ENCODE measurements around the gene TMEM50B. TPM values are rescaled to one million over a fixed set of nuclear protein-coding genes. Genes with fewer than 3 reads are reported as not detected.
"Not testable (repeated sequence)": the region's sequence is repeated elsewhere in the genome, so short reads cannot be mapped to it uniquely, and the experiment has no call there.

TMEM50B gene
- total RNA-seq, 4 donors from 2014 or later, result 64.4 to 116 (median 94.7) TPM

DNA sequence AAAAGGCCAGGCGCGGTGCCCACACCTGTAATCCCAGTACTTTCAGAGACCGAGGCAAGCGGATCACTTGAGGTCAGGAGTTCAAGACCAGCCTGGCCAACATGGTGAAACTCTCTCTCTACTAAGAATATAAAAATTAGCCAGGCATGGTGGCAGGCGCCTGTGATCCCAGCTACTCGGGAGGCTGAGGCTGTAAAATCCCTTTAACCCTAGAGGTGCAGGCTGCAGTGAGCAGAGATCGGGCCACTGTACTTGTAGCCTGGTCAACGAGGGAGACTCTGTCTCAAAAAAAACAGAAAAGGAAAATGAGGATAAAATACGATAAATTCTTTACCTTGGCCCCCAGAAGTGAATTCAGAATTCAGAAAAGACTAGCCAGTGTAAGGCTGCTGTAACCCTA, 1.6 kb downstream of the TMEM50B start:
- DNase-seq, result no peak
- Histone ChIP-seq H3K27me3 (no peaks in the 10 kb centered on the region), H3K36me3 (no peaks in the 10 kb centered on the region), H3K4me3 (peak overlapping the region; percentile 18 to 92 (median 90)), H3K27ac (peak overlapping the region in 1 of 4 donors; percentile 99), H3K4me1 (peaks cover 0 to 8% (median 3%) of the 10 kb centered on the region in 4 donors), H3K9me3 (no peaks in the 10 kb centered on the region)
- no peak for TF ChIP-seq POLR2A (IDR thresholded peaks at IDR 0.05)
- TF ChIP-seq, protein P1, sequence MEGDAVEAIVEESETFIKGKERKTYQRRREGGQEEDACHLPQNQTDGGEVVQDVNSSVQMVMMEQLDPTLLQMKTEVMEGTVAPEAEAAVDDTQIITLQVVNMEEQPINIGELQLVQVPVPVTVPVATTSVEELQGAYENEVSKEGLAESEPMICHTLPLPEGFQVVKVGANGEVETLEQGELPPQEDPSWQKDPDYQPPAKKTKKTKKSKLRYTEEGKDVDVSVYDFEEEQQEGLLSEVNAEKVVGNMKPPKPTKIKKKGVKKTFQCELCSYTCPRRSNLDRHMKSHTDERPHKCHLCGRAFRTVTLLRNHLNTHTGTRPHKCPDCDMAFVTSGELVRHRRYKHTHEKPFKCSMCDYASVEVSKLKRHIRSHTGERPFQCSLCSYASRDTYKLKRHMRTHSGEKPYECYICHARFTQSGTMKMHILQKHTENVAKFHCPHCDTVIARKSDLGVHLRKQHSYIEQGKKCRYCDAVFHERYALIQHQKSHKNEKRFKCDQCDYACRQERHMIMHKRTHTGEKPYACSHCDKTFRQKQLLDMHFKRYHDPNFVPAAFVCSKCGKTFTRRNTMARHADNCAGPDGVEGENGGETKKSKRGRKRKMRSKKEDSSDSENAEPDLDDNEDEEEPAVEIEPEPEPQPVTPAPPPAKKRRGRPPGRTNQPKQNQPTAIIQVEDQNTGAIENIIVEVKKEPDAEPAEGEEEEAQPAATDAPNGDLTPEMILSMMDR (IDR thresholded peaks at IDR 0.05), result peak in 1 of 6 experiments; percentile 2

DNA sequence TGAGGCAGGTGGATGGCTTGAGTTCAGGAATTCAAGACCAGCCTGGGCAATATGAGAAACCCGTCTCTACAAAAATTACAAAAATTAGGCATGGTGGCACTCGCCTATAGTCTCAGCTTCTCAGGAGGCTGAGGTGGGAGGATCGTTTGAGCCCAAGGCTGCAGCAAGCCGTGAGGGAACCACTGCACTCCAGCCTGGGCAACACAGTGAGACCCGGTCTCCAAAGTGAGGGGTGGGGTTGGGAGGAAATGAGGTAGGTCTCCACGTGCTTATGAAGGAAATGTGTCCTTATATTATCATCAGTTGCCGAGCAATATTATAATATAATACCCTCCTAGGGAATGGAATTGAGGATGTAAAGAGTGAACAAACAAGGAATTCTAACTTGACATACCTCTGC, 2.7 kb downstream of the TMEM50B start:
- Histone ChIP-seq H3K27ac (no peak overlapping the region), H3K9me3 (no peaks in the 10 kb centered on the region), H3K27me3 (no peaks in the 10 kb centered on the region), H3K36me3 (no peaks in the 10 kb centered on the region), H3K4me3 (no peak overlapping the region), H3K4me1 (peaks cover 0 to 8% (median 3%) of the 10 kb centered on the region in 4 donors)
- no peak for DNase-seq
- no peak for TF ChIP-seq POLR2A (IDR thresholded peaks at IDR 0.05)
- TF ChIP-seq, protein P1 (IDR thresholded peaks at IDR 0.05), result no peak

DNA sequence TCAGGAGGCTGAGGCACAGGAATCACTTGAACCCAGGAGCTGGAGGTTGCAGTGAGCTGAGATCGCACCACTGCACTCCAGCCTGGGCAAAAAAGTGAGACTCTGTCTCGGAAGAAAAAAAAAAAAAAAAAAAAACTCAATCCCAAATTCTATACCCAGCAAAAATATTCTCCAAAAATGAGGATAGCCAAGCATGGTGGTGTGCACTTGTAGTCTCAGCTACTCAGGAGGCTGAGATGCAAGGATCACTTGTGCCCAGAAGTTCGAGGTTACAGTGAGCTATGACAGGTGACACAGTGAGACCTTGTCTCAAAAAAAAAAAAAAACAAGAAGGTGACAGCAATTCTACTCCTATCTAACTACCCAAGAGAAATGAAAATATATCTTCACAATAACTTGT, 6.4 kb downstream of the TMEM50B start:
- no peak for TF ChIP-seq POLR2A (IDR thresholded peaks at IDR 0.05)
- TF ChIP-seq, protein P1 (IDR thresholded peaks at IDR 0.05), result no peak
- Histone ChIP-seq H3K27me3 (no peaks in the 10 kb centered on the region), H3K9me3 (no peaks in the 10 kb centered on the region), H3K36me3 (no peaks in the 10 kb centered on the region), H3K27ac (no peak overlapping the region), H3K4me1 (peaks cover 0 to 7% (median 3%) of the 10 kb centered on the region in 4 donors), H3K4me3 (no peak overlapping the region)
- DNase-seq, result no peak

DNA sequence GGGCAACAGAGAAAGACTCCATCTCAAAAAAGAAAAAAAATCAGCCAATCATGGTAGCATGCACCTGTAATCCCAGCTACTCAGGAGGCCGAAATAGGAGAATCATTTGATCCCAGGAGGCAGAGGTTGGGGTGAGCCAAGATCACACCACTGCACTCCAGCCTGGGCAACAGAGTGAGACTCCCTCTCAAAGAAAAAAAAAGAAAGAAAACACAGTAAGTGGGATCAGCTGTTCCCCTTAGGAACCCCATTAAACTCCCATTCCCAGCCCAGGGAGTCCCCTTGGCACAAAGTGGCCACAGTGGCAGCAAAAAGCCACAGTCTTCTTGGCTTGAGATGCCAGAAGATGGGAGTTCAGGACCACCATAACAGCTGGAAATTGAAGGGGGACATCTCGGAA, 9.1 kb downstream of the TMEM50B start:
- Histone ChIP-seq H3K9me3 (no peaks in the 10 kb centered on the region), H3K27me3 (no peaks in the 10 kb centered on the region), H3K27ac (no peak overlapping the region), H3K36me3 (peaks cover 0 to 20% (median 0%) of the 10 kb centered on the region in 3 donors), H3K4me1 (no peaks in the 10 kb centered on the region), H3K4me3 (no peak overlapping the region)
- TF ChIP-seq, protein P1 (IDR thresholded peaks at IDR 0.05), result no peak
- TF ChIP-seq POLR2A (IDR thresholded peaks at IDR 0.05), result no peak
- no peak for DNase-seq

DNA sequence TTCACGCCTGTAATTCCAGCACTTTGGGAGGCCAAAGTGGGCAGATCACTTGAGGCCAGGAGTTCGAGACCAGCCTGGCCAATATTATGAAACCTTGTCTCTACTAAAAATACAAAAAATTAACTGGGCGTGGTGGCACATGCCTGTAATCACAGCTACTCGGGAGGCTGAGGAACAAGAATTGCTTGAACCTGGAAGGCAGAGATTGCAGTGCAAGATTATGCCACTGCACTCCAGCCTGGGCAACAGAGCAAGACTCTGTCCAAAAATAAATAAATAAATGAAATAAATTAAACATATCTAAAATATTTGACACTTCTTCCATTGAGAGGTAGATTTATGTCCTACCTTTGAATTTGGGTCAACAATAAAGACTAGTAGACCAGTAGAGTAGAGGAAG, 10.6 kb downstream of the TMEM50B start:
- H3K27me3 ChIP-seq, H3K9me3 ChIP-seq, H3K27ac ChIP-seq, H3K4me3 ChIP-seq, H3K4me1 ChIP-seq, DNase-seq: not testable (repeated sequence)
- peaks cover 0 to 22% (median 0%) of the 10 kb centered on the region in 3 donors for H3K36me3 ChIP-seq

DNA sequence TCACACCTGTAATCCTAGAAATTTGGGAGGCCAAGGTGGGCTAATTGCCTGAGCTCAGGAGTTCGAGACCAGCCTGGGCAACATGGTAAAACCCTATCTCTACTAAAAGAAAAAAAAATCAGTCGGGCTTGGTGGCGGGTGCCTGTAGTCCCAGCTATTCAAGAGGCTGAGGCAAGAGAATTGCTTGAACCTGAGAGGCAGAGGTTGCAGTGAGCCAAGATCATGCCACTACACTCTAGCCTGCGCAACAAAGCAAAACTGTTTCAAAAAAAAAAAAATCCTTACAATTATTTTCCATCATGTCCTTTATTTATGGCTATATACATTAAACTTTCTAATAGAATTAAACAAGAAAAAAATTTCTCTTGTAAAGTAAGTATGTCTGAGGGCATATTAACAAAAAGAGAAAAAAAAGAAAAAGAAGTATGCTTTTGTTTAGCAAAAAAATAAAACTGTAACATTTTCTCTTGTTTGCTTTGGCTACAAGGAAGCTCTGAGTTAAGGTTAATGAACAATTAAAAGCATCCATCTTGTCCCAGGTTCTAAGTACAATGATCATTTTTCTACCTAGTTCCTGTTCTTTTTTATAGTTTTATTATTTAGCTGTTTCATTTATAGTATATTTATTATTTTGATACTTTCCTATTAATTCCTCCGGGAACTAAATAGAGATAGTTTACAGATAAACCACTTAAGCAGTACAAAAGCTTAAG, 18.1 kb downstream of the TMEM50B start:
- Histone ChIP-seq H3K27me3 (no peaks in the 10 kb centered on the region), H3K4me3 (no peak overlapping the region), H3K4me1 (no peaks in the 10 kb centered on the region), H3K27ac (peak overlapping the region in 1 of 4 donors; percentile 4), H3K9me3 (no peaks in the 10 kb centered on the region), H3K36me3 (peaks cover 0 to 60% (median 0%) of the 10 kb centered on the region in 3 donors)
- no peak for TF ChIP-seq POLR2A (IDR thresholded peaks at IDR 0.05)
- TF ChIP-seq, protein P1 (IDR thresholded peaks at IDR 0.05), result no peak
- DNase-seq, result no peak
